Duodenal mucosa (tissue), 2 donors: ENCODE measurements around the gene CALN1.

Experiments used
- H3K27ac ChIP-seq: one replicate; pipeline ENCODE4 v1.7.0; 2013; ENCODE audit warnings: low read depth, low read length
- H3K27me3 ChIP-seq, 2 donors: one replicate each; pipeline ENCODE4 v1.7.0; 2013; ENCODE audit warnings: low read length in 2 of 2, control low read depth in 1 of 2; ENCODE audit not compliant: insufficient read depth in 2 of 2, control insufficient read depth in 1 of 2
- H3K36me3 ChIP-seq, 2 donors: one replicate each; pipeline ENCODE4 v1.7.0; 2013; ENCODE audit warnings: low read length in 2 of 2, control low read depth in 1 of 2; ENCODE audit not compliant: insufficient read depth in 2 of 2, control insufficient read depth in 1 of 2
- H3K4me1 ChIP-seq, 2 donors: one replicate each; pipeline ENCODE4 v1.7.0; 2013; ENCODE audit warnings: low read length in 2 of 2, control low read depth in 1 of 2; ENCODE audit not compliant: insufficient read depth in 2 of 2, control insufficient read depth in 1 of 2
- H3K4me3 ChIP-seq, 2 donors: one replicate each; pipeline ENCODE4 v1.7.0; 2013; ENCODE audit warnings: low read length in 2 of 2, low read depth in 1 of 2
- H3K9ac ChIP-seq, 2 donors: one replicate each; pipeline ENCODE4 v1.7.0; 2013; ENCODE audit warnings: low read length in 2 of 2, low read depth in 1 of 2
- H3K9me3 ChIP-seq, 2 donors: one replicate each; pipeline ENCODE4 v1.7.0; 2013; ENCODE audit warnings: low read length in 2 of 2, control low read depth in 1 of 2; ENCODE audit not compliant: control insufficient read depth in 1 of 2

CALN1 gene

DNA sequence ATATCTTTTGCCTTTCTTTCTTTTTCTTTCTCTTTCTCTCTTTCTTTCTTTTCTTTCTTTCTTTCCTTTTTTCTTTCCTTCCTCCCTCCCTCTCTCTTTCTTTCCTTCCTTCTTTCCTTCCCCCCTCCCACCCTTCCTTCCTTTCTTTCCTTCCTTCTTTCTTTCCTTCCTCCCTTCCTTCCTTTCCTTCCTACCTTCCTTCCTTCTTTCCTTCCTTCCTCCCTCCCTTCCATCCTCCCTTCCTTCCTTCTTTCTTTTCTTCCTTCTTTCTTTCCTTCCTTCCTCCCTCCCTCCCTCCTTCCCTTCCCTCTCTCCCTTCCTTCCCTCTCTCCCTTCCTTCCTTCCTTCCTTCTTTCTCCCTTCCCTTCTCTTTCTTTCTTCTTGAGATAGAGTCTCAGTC, 25.5 kb upstream of the CALN1 start:
- Histone ChIP-seq H3K27me3 (no peaks in the 10 kb centered on the region), H3K4me3 (no peak overlapping the region), H3K36me3 (no peaks in the 10 kb centered on the region), H3K27ac (no peak overlapping the region), H3K9ac (no peak overlapping the region), H3K9me3 (no peaks in the 10 kb centered on the region), H3K4me1 (no peaks in the 10 kb centered on the region)

GRCh38 chr7:72437061-72437585, 25.0 kb upstream of the CALN1 start:
- Histone ChIP-seq H3K4me3 (no peak overlapping the region), H3K9ac (no peak overlapping the region), H3K27ac (no peak overlapping the region), H3K9me3 (no peaks in the 10 kb centered on the region), H3K4me1 (no peaks in the 10 kb centered on the region), H3K36me3 (no peaks in the 10 kb centered on the region), H3K27me3 (no peaks in the 10 kb centered on the region)

DNA sequence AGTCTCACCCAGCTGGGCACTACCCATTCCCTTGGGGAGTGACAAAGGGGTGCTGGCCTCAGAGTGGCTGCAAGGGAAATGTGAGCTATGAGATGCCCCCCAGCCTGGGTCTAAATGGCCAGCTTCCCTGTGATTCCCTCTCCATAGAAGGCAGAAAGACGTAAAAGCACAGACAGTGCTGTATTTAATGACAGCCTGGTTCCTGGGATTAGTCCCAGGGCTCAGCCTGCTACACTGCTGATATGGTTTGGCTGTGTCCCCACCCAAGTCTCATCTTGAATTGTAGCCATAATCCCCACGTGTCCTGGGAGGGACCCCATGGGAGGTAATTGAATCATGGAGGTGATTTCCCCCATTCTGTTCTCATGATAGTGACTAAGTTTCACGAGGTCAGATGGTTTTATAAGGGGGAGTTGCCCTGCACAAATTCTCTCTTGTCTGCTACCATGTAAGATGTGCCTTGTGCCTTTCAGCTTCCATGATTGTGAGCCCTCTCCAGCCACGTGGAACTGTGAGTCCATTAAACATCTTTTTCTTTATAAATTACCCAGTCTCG, 23.9 kb upstream of the CALN1 start:
- Histone ChIP-seq H3K4me3 (no peak overlapping the region), H3K36me3 (no peaks in the 10 kb centered on the region), H3K4me1 (no peaks in the 10 kb centered on the region), H3K9me3 (no peaks in the 10 kb centered on the region), H3K27ac (no peak overlapping the region), H3K9ac (no peak overlapping the region), H3K27me3 (no peaks in the 10 kb centered on the region)

DNA sequence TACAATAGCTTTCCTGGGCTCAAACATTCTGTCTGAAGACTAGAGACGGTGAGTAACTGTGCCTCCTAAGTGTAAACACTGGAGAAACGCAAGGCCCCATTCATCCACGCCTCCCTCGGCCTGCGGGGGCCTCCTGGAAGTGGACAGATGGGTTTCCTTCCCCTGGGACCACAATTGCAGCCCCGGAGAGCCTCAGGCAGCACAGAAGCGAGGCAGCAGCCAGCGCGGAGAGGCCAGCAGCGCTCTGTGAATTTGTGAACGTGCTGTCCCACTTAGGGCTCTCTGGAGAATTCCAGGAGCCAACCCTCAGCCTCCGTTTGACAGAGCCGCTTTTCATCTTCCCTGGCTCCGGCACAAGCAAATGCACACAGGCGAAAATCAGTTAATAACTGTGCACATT, 23.2 kb upstream of the CALN1 start:
- no peaks in the 10 kb centered on the region for H3K4me1 ChIP-seq
- H3K36me3 ChIP-seq = no peaks in the 10 kb centered on the region
- no peaks in the 10 kb centered on the region for H3K9me3 ChIP-seq
- H3K27ac ChIP-seq = no peak overlapping the region
- H3K4me3 ChIP-seq = no peak overlapping the region
- no peak overlapping the region for H3K9ac ChIP-seq
- no peaks in the 10 kb centered on the region for H3K27me3 ChIP-seq

DNA sequence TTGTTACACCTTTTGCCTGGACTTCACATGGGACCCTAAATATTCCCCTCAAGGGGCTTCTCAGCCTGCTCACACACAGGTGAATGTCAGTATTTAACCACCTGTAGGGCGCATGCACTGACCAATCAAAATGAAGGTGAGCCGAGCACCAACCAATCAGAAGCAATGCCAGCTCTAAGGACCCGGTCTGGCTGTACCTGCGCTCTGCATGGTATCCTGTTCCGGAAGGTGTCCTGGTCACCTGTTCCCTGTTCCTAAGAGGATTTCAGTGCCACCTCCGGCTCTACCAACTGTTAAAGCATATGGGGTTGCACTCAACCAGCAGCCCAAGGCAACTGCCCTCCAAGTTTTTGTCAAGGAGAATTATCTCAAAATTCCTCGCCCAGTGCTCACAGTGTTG, 18.4 kb upstream of the CALN1 start:
- Histone ChIP-seq H3K4me1 (no peaks in the 10 kb centered on the region), H3K27me3 (no peaks in the 10 kb centered on the region), H3K9ac (no peak overlapping the region), H3K9me3 (no peaks in the 10 kb centered on the region), H3K4me3 (no peak overlapping the region), H3K36me3 (no peaks in the 10 kb centered on the region), H3K27ac (no peak overlapping the region)

GRCh38 chr7:72429316-72429715, 17.2 kb upstream of the CALN1 start:
- Histone ChIP-seq H3K9ac (no peak overlapping the region), H3K9me3 (no peaks in the 10 kb centered on the region), H3K27me3 (no peaks in the 10 kb centered on the region), H3K4me3 (no peak overlapping the region), H3K4me1 (no peaks in the 10 kb centered on the region), H3K36me3 (no peaks in the 10 kb centered on the region), H3K27ac (no peak overlapping the region)

DNA sequence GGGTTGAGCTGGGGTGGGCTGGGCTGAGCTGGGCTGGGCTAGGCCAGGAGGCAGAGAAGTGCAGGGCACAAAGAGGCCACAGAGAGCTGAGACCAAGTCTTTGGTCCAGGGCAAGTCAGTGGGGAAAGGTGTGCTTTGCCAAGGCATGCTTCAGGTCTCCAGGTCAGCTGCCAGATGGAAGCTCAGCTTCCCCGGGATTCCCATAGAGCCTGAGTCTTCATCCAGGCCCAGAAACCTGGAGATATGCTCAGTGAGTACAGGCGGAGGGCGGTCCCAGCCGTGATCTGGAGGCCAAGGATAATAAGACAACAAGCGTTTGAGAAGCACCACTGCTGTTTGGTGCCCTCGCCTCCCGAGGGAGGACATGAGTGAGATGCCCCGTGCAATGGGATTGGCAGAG, 4.7 kb upstream of the CALN1 start:
- Histone ChIP-seq H3K4me3 (no peak overlapping the region), H3K27ac (no peak overlapping the region), H3K36me3 (no peaks in the 10 kb centered on the region), H3K9ac (no peak overlapping the region), H3K9me3 (peaks cover 0 to 11% of the 10 kb centered on the region in 2 donors), H3K4me1 (no peaks in the 10 kb centered on the region), H3K27me3 (no peaks in the 10 kb centered on the region)

DNA sequence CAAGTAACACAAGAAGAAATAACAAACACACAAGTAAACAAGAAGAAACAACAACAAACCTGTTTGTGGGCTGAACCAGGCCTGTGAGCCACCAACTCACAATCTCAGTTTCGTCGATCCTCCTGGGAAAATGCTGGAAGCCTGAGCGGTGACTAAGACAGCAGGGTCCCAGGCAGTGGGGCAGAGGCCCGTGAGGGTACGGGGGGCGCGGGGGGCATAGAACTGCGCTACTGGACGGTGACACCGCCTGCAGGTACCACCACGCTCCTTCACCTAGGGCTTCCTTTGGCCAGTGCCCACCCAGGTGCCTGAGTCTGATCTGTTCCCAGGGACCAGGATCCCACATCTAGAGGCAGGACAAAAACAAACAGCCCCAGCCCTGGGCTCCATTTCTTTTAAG, 3.4 kb upstream of the CALN1 start:
- Histone ChIP-seq H3K9ac (no peak overlapping the region), H3K9me3 (peaks cover 0 to 11% of the 10 kb centered on the region in 2 donors), H3K4me3 (no peak overlapping the region), H3K27me3 (no peaks in the 10 kb centered on the region), H3K4me1 (no peaks in the 10 kb centered on the region), H3K36me3 (no peaks in the 10 kb centered on the region), H3K27ac (no peak overlapping the region)

DNA sequence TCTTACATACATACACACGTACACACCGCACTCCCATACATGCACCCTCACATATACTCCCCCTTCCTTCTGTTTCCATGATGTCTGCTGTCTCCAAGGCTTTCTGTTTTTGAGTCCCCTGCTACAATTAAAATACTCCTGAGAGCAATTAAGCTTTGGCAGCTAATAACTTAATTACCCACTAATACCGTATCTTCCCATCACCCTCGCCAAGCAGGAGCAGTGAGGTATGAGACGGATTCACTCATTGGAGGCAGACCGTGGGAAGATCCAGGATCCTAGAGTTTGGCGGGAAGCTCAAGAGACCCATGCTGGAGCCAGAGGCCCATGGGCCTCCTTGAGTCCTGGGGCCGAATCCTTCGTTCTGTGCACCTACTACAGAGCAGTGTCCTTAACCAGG, 1.7 kb upstream of the CALN1 start:
- Histone ChIP-seq H3K4me3 (no peak overlapping the region), H3K9me3 (peaks cover 0 to 11% of the 10 kb centered on the region in 2 donors), H3K27me3 (no peaks in the 10 kb centered on the region), H3K9ac (no peak overlapping the region), H3K4me1 (no peaks in the 10 kb centered on the region), H3K36me3 (no peaks in the 10 kb centered on the region), H3K27ac (no peak overlapping the region)

GRCh38 chr7:72413290-72413689, 1.2 kb upstream of the CALN1 start:
- Histone ChIP-seq H3K27me3 (no peaks in the 10 kb centered on the region), H3K27ac (no peak overlapping the region), H3K4me3 (no peak overlapping the region), H3K9ac (no peak overlapping the region), H3K36me3 (no peaks in the 10 kb centered on the region), H3K9me3 (peaks cover 0 to 11% of the 10 kb centered on the region in 2 donors), H3K4me1 (no peaks in the 10 kb centered on the region)

- Histone ChIP-seq H3K4me1 (no peaks in the 10 kb centered on the region), H3K36me3 (no peaks in the 10 kb centered on the region), H3K9ac (no peak overlapping the region), H3K27ac (no peak overlapping the region), H3K27me3 (no peaks in the 10 kb centered on the region), H3K9me3 (peaks cover 0 to 11% of the 10 kb centered on the region in 2 donors), H3K4me3 (no peak overlapping the region)
These were observed 719 bp downstream of the CALN1 start for GRCh38 chr7:72411419-72411818.
